Suprapubic skin (tissue), 4 donors: ENCODE data around the gene TMEM106A.

Experiments used
- CTCF ChIP-seq, 2 donors: fragments of 200-600 bp in 1 of 2; fragments of 450-650 bp in 1 of 2; sonication (generic) in 1 of 2; IDR thresholded peaks; one replicate each; pipeline ENCODE4 v1.5.1; 2016 to 2019; ENCODE audit warnings: antibody characterized with exemption in 2 of 2, mild to moderate bottlenecking in 1 of 2, moderate library complexity in 1 of 2
- EP300 ChIP-seq: sonication (generic); formaldehyde crosslinking; IDR thresholded peaks from one replicate; pipeline ENCODE4 v1.6.1; 2017; ENCODE audit warnings: antibody characterized with exemption
- POLR2AphosphoS5 ChIP-seq, 3 donors: sonication (generic); formaldehyde crosslinking; IDR thresholded peaks; one replicate each; pipeline ENCODE4 v1.6.1; 2017; ENCODE audit warnings: antibody characterized with exemption in 3 of 3

GRCh38 chr17:43170140-43170765, 41.4 kb upstream of the TMEM106A start:
- TF ChIP-seq EP300 (no peak), POLR2AphosphoS5 (IDR thresholded peaks at IDR 0.05) (peak in 1 of 3 donors; percentile 38), CTCF (IDR thresholded peaks at IDR 0.05) (no peak)
